ENCODE data around the gene COP1.

COP1 gene

GRCh38 chr1:175919001-175919400 lies 288.1 kb downstream of the COP1 start:
- no peak for DNase-seq (ENCODE audit: low read depth)
- TF ChIP-seq MYC (IDR thresholded peaks at IDR 0.05; ENCODE audit: low read depth, low read length), result no peak
- TF ChIP-seq POLR2A (IDR thresholded peaks at IDR 0.05; ENCODE audit: extremely low read depth, insufficient read length), result no peak
- TF ChIP-seq MAX (IDR thresholded peaks at IDR 0.05; ENCODE audit: low read depth, low read length), result no peak
- TF ChIP-seq CTCF (IDR thresholded peaks at IDR 0.05; ENCODE audit: low read depth, low read length), result no peak
- no peak overlapping the region for H3K4me3 ChIP-seq (ENCODE audit: low read depth, low read length)

- DNase-seq (ENCODE audit: low read depth), result no peak
- no peak overlapping the region for H3K4me3 ChIP-seq (ENCODE audit: low read depth, low read length)
- TF ChIP-seq MYC (IDR thresholded peaks at IDR 0.05; ENCODE audit: low read depth, low read length) (no peak), POLR2A (IDR thresholded peaks at IDR 0.05; ENCODE audit: extremely low read depth, insufficient read length) (no peak), CTCF (IDR thresholded peaks at IDR 0.05; ENCODE audit: low read depth, low read length) (no peak), MAX (IDR thresholded peaks at IDR 0.05; ENCODE audit: low read depth, low read length) (no peak)
These were observed 288.7 kb downstream of the COP1 start for GRCh38 chr1:175918364-175918801.

GRCh38 chr1:175914115-175914514 lies 293.0 kb downstream of the COP1 start:
- TF ChIP-seq POLR2A (IDR thresholded peaks at IDR 0.05; ENCODE audit: extremely low read depth, insufficient read length), result no peak
- no peak for TF ChIP-seq CTCF (IDR thresholded peaks at IDR 0.05; ENCODE audit: low read depth, low read length)
- no peak for TF ChIP-seq MYC (IDR thresholded peaks at IDR 0.05; ENCODE audit: low read depth, low read length)
- no peak for TF ChIP-seq MAX (IDR thresholded peaks at IDR 0.05; ENCODE audit: low read depth, low read length)

GRCh38 chr1:175911138-175911537 lies 295.9 kb downstream of the COP1 start:
- no peak for DNase-seq (ENCODE audit: low read depth)
- no peak overlapping the region for H3K4me3 ChIP-seq (ENCODE audit: low read depth, low read length)
- TF ChIP-seq CTCF (IDR thresholded peaks at IDR 0.05; ENCODE audit: low read depth, low read length), result no peak

More at GRCh38 chr1:175914115-175914514, 293.0 kb downstream of the COP1 start:
- DNase-seq (ENCODE audit: low read depth), result no peak
- no peak overlapping the region for H3K4me3 ChIP-seq (ENCODE audit: low read depth, low read length)

- H3K4me3 ChIP-seq (ENCODE audit: low read depth, low read length), result no peak overlapping the region
- no peak for DNase-seq (ENCODE audit: low read depth)
- TF ChIP-seq POLR2A (IDR thresholded peaks at IDR 0.05; ENCODE audit: extremely low read depth, insufficient read length) (no peak), MYC (IDR thresholded peaks at IDR 0.05; ENCODE audit: low read depth, low read length) (no peak), MAX (IDR thresholded peaks at IDR 0.05; ENCODE audit: low read depth, low read length) (no peak)
These were observed 300.7 kb downstream of the COP1 start for GRCh38 chr1:175906370-175906769.

GRCh38 chr1:175904808-175905207 lies 302.3 kb downstream of the COP1 start:
- no peak overlapping the region for H3K4me3 ChIP-seq (ENCODE audit: low read depth, low read length)
- no peak for DNase-seq (ENCODE audit: low read depth)
- TF ChIP-seq MAX (IDR thresholded peaks at IDR 0.05; ENCODE audit: low read depth, low read length), result no peak
- no peak for TF ChIP-seq POLR2A (IDR thresholded peaks at IDR 0.05; ENCODE audit: extremely low read depth, insufficient read length)
- TF ChIP-seq CTCF (IDR thresholded peaks at IDR 0.05; ENCODE audit: low read depth, low read length), result no peak

Measured in NB4 (cell line).